Right ventricle myocardium inferior (tissue), 1 donor: Measurements from ENCODE around the gene PYGL. TPM values are rescaled to one million over a fixed set of nuclear protein-coding genes. Genes with fewer than 3 reads are reported as not detected.

Experiments used
- total RNA-seq: library from RNA; stranded (reverse); fragmentation: NEBNext Ultra II Directional; extraction: Animal tissue kit (Norgen Biotek cat#: 25700); gene quantifications from one replicate; pipeline ENCODE4 v1.2.1, GENCODE V29; 2021
- donor health status: DM: no; HTN: yes; CAD: no; lungs with severe emphysema.

Gene PYGL
- total RNA-seq, 1 donor from 2014 or later, result 9.8 TPM

Other genes with a start within 250 kb of the PYGL start
- 22.2 TPM for gene NIN, start 113.3 kb downstream of the PYGL start, total RNA-seq
- not detected for gene ABHD12B, start 72.4 kb downstream of the PYGL start, total RNA-seq
- 0.62 TPM for gene TRIM9, start 150.6 kb upstream of the PYGL start, total RNA-seq